MCF 10A (cell line): ENCODE measurements around the gene KRTCAP2. TPM values are rescaled to one million over a fixed set of nuclear protein-coding genes. Genes with fewer than 3 reads are reported as not detected.
"Not testable (repeated sequence)": the region's sequence is repeated elsewhere in the genome, so short reads cannot be mapped to it uniquely, and the experiment has no call there.

Experiments
- BruUV-seq: library from RNA; stranded (reverse); fragments of 400-500 nt; replicated peaks from 2 replicates; lab custom pipeline; 2021; lab: Mats Ljungman, UMichigan
- CTCF ChIA-PET: fragments of 300-600 bp; sonication (Branson Sonifier 250); formaldehyde crosslinking; extraction: SDS; loops from one replicate; lab custom pipeline; 2021; ENCODE audit warnings: antibody characterized with exemption, inconsistent platforms; lab: Yijun Ruan, JAX
- POLR2A ChIA-PET: fragments of 300-600, 350-650 bp; sonication (Branson Sonifier 250); formaldehyde crosslinking; extraction: SDS; loops from one replicate; lab custom pipeline; 2020; ENCODE audit warnings: antibody characterized with exemption, inconsistent platforms; lab: Yijun Ruan, JAX
- DNase-seq: peaks from one replicate; pipeline ENCODE4 v3.0.0-alpha.2; 2018; ENCODE audit not compliant: unreplicated experiment
- H3K27ac Mint-ChIP-seq: one replicate; pipeline ENCODE4 v1.8.0; 2022; ENCODE audit warnings: mild to moderate bottlenecking, low read depth, mixed read lengths; ENCODE audit not compliant: unreplicated experiment
- H3K27me3 Mint-ChIP-seq: one replicate; pipeline ENCODE4 v1.8.0; 2022; ENCODE audit warnings: mixed read lengths; ENCODE audit not compliant: insufficient read depth, unreplicated experiment
- H3K36me3 Mint-ChIP-seq: one replicate; pipeline ENCODE4 v1.8.0; 2022; ENCODE audit warnings: mild to moderate bottlenecking, moderate library complexity, mixed read lengths; ENCODE audit not compliant: insufficient read depth, unreplicated experiment
- H3K4me1 Mint-ChIP-seq: one replicate; pipeline ENCODE4 v1.8.0; 2022; ENCODE audit warnings: mixed read lengths; ENCODE audit not compliant: insufficient read depth, unreplicated experiment
- H3K4me3 Mint-ChIP-seq: one replicate; pipeline ENCODE4 v1.8.0; 2022; ENCODE audit warnings: mild to moderate bottlenecking, moderate library complexity, mixed read lengths; ENCODE audit not compliant: unreplicated experiment
- H3K9me3 Mint-ChIP-seq: one replicate; pipeline ENCODE4 v1.8.0; 2022; ENCODE audit warnings: mixed read lengths; ENCODE audit not compliant: unreplicated experiment
- intact Hi-C: fragments of 100-400 bp; cut with micrococcal nuclease; formaldehyde crosslinking; loops from 2 replicates; pipeline ENCODE4 v1.14.1; 2022
- total RNA-seq: library from RNA; stranded (reverse); gene quantifications from 2 replicates; pipeline ENCODE4 v1.2.3, GENCODE V29; 2022
- TF ChIP-seq, protein P1 (sequence below): fragments of 200-600 bp; IDR thresholded peaks from one replicate; pipeline ENCODE4 v1.8.0; 2022; ENCODE audit warnings: antibody characterized with exemption, mild to moderate bottlenecking; ENCODE audit not compliant: unreplicated experiment

KRTCAP2 gene
- total RNA-seq, 1 experiment from 2014 or later = 313 TPM

DNA sequence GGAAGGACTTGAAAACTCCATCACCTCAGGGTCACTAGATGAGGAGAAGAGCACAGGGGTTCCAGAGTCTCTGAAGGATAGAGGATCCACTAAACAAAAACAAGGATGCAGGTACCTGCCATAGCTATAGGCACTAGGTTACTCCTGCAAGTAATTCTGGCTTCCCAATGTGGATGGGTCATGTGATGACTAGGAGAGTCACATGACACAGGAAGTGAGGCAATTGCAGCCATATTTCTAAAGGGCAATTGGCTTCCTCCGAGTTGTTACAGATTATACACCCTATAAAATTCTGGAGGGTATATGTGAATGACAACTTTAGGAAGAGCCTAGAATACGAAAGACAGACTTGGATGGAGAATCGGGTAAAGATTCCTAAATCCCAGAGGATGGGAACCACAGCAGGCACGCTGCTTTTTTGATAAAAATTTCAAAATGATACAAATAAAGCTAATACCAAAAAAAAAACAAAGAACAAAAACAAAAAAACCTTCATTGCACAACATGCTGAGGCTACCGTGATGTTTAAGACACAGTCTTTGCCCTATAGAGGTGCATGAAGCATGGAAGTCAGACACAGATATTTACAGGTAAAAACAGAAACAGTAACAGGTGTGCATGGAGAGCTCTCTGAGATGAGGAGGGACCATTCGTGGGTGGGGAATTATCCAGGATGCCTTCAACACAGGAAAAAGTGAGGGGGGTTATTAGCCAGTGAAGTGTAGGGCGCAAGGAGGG lies 45.9 kb upstream of the KRTCAP2 start:
- peak; percentile 83 for DNase-seq
- Mint-ChIP-seq H3K4me3 (peak overlapping the region; percentile 62), H3K27me3 (no peaks in the 10 kb centered on the region), H3K36me3 (peaks cover 10% of the 10 kb centered on the region), H3K27ac (peak overlapping the region; percentile 93), H3K4me1 (peaks cover 20% of the 10 kb centered on the region), H3K9me3 (no peaks in the 10 kb centered on the region)
- no TSS peak for BruUV-seq
- POLR2A ChIA-PET = interaction anchor here (0.7 to 1.9 kb wide), 8 partner anchors 8 to 336 kb away, joined by 3 to 13 read pairs (median 4); partner anchors contain the start of genes KRTCAP2 and MTX1
- TF ChIP-seq, protein P1, sequence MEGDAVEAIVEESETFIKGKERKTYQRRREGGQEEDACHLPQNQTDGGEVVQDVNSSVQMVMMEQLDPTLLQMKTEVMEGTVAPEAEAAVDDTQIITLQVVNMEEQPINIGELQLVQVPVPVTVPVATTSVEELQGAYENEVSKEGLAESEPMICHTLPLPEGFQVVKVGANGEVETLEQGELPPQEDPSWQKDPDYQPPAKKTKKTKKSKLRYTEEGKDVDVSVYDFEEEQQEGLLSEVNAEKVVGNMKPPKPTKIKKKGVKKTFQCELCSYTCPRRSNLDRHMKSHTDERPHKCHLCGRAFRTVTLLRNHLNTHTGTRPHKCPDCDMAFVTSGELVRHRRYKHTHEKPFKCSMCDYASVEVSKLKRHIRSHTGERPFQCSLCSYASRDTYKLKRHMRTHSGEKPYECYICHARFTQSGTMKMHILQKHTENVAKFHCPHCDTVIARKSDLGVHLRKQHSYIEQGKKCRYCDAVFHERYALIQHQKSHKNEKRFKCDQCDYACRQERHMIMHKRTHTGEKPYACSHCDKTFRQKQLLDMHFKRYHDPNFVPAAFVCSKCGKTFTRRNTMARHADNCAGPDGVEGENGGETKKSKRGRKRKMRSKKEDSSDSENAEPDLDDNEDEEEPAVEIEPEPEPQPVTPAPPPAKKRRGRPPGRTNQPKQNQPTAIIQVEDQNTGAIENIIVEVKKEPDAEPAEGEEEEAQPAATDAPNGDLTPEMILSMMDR = no peak
- CTCF ChIA-PET = interaction anchor here (0.6 to 1.8 kb wide), 8 partner anchors 8 to 176 kb away, joined by 3 to 8 read pairs (median 4); partner anchors contain the start of genes KRTCAP2 and THBS3
- intact Hi-C loops = no loop called here

DNA sequence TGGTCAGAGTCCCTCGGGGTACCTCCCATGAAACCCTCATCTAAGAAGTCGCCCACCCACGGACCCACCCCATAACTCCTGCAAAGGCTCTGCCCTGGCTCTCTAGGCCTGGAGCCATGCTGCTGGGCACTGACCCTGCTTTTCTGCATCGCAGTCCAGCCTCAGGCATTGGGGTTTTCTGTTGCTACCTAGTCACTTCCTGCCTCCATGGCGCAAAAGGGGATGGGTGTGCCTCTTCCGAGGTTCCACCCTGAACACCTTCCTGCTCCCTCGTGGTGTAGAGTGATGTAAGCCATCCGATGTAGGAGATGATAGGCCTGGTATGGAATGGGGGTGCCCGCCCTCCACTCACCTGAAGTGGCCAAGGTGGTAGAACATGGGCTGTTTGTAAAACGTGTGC lies 41.6 kb upstream of the KRTCAP2 start:
- CTCF ChIA-PET = interaction anchor here (1.0 kb wide), 1 partner anchor 39 kb away, joined by 3 read pairs; no protein-coding TSS in a partner anchor
- BruUV-seq, DNase-seq, H3K27me3 Mint-ChIP-seq, H3K27ac Mint-ChIP-seq, H3K4me3 Mint-ChIP-seq, intact Hi-C loops, POLR2A ChIA-PET, H3K9me3 Mint-ChIP-seq: not testable (repeated sequence)
- H3K4me1 Mint-ChIP-seq = peaks cover 27% of the 10 kb centered on the region
- H3K36me3 Mint-ChIP-seq = peaks cover 26% of the 10 kb centered on the region

DNA sequence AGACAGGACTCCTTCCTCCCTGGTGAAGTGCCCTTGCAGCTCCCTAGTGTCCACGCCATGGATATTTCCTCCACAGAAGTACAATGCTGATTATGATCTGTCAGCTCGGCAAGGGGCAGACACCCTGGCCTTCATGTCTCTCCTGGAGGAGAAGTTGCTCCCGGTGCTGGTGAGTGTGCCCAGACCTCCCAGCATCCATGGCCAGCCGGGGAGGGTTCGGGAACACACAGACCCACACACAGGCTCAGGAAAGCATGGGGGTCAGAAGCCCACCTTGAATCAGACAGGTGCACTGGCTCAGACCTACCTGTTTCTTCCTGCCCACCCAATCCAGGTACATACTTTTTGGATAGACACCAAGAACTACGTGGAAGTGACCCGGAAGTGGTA lies 38.9 kb upstream of the KRTCAP2 start:
- H3K9me3 Mint-ChIP-seq, H3K4me3 Mint-ChIP-seq, H3K27me3 Mint-ChIP-seq, BruUV-seq, intact Hi-C loops, H3K27ac Mint-ChIP-seq, DNase-seq: not testable (repeated sequence)
- H3K4me1 Mint-ChIP-seq = peaks cover 24% of the 10 kb centered on the region
- ChIA-PET CTCF (interaction anchor here (1.3 kb wide), 1 partner anchor 11 kb away, joined by 4 read pairs; no protein-coding TSS in a partner anchor), POLR2A (interaction anchor here (1.1 to 1.3 kb wide), 3 partner anchors 12 to 32 kb away, joined by 3 to 6 read pairs (median 4); no protein-coding TSS in a partner anchor)
- peaks cover 33% of the 10 kb centered on the region for H3K36me3 Mint-ChIP-seq

DNA sequence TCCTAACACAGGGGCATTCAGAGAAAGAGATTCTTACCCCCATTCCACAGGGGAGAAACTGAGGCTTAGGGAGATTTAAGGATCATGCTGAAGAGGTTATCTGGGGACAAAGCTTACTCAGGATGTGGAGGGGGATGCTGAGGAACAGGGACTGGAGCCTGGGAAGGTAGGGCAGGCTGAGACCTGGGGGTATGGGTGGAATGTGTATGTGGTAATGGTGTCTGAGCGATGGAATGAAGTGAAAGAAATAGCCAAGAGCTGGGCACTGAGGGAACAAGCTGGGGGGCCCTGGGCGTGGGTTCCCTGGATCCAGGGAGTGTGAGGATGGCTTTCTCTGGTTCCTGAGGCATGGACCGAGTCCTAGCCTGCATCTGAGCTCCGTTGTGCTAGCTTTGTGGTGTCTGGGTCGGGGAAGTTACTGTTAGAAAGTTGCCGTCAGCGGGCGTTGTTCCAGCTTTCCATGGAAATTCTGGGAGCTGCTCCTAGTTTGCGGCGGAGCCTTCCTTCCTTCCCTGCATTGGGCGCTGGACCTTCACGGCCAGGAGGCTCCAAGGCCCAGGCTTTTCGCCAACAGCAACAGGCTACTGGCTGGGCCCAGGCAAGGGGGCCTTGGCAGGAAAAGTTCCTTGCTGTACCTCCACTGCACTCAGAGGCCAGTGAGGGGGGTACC lies 38.4 kb upstream of the KRTCAP2 start:
- DNase-seq, H3K27me3 Mint-ChIP-seq, H3K4me3 Mint-ChIP-seq, BruUV-seq, H3K9me3 Mint-ChIP-seq, intact Hi-C loops: not testable (repeated sequence)
- H3K27ac Mint-ChIP-seq = peak overlapping the region; percentile 27
- H3K36me3 Mint-ChIP-seq = peaks cover 37% of the 10 kb centered on the region
- CTCF ChIA-PET = interaction anchor here (0.6 to 4.9 kb wide), 5 partner anchors 12 to 440 kb away, joined by 3 to 78 read pairs (median 3); no protein-coding TSS in a partner anchor
- POLR2A ChIA-PET = interaction anchor here (1.1 to 1.3 kb wide), 3 partner anchors 13 to 33 kb away, joined by 3 to 6 read pairs (median 4); no protein-coding TSS in a partner anchor
- H3K4me1 Mint-ChIP-seq = peaks cover 28% of the 10 kb centered on the region

DNA sequence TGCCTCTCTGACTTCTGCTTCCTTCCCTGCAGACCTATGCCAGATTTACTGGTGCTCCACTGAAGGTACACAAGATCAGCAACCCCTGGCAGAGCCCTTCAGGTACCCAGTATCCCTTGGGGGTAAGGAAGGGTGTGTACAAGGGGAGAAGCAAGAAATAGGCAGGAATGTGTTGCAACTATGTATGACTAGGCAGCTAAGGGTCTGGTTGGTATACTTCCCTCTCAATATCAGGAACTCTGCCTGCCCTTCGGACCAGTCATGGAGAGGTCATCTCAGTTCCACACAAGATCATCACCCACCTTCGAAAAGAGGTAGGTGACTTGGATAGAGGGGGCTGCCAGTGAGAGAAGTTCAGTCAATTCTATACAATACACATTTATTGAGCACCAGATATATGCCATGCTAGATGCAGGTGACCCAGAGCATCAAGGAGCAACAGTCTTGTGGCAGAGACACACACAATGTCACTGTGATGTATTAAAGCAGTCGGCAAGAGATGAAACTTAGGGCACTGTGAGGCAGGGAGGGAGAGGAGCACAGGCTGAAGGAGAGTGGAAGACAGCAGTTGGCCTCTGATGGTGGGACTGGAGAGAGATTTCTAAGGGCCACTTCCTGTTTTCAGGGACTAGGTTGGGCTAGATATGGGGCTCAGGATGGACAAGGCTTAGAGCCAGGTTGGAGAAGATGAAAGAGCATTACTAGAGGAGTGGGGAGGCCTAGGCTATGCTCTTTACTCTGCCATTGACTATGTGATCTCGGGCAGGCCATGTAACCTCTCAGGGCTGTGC lies 37.4 kb upstream of the KRTCAP2 start:
- Mint-ChIP-seq H3K4me3 (peak overlapping the region; percentile 76), H3K27me3 (no peaks in the 10 kb centered on the region), H3K9me3 (no peaks in the 10 kb centered on the region), H3K4me1 (peaks cover 28% of the 10 kb centered on the region), H3K27ac (peak overlapping the region; percentile 3), H3K36me3 (peaks cover 36% of the 10 kb centered on the region)
- intact Hi-C loops = no loop called here
- TF ChIP-seq, protein P1 = no peak
- BruUV-seq = no TSS peak
- CTCF ChIA-PET = interaction anchor here (0.6 to 9.1 kb wide), 7 partner anchors 15 to 441 kb away, joined by 3 to 111 read pairs (median 4); partner anchors contain the start of gene KRTCAP2
- POLR2A ChIA-PET = interaction anchor here (0.6 to 9.2 kb wide), 7 partner anchors 14 to 237 kb away, joined by 3 to 131 read pairs (median 4); partner anchors contain the start of genes CKS1B, KRTCAP2 and SCAMP3
- DNase-seq = no peak
